Inferior parietal cortex (tissue), 1 donor: ENCODE data around the gene NHERF2.
"Not testable (repeated sequence)": the region's sequence is repeated elsewhere in the genome, so short reads cannot be mapped to it uniquely, and the experiment has no call there.

Source experiments
- DNase-seq: peaks from one replicate; pipeline ENCODE4 v3.0.0-alpha.2; 2016; ENCODE audit errors: extremely low spot score

Gene NHERF2

DNA sequence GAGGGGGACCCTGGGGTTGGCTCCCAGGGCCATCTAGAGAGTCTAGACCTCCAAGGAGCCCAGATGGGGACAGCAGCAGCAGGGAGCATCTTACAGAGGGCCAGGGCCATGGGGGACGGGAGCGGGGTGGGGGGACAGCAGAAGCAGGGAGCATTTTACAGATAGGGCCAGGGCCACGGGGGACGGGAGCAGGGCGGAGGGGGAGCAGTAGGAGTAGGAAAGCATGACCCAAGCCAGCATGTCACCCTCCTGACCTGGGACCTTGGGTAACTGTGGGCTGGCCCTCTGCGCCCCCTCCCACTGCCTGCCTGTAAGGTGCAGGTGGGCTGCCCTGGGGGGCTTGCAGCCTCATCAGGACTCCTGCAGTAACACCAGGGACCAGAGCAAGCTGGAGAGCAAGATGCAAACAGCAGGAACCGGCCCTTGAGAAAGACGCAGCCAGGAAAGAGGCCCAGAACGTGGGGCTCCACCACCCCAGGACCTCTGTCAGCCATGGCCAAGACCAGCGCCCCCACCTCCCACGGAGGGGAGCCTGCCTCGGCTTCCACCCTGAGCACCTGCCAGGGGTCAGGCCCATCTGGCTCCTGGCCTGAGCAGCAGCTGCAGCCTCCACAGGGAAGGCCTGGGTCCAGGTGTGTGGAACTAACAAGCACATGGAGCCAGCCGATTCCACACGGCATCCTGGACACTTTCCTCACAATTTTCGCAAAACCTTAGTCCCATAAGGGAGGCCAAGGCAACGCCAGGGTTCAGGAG is 19.4 kb upstream of the NHERF2 start:
- DNase-seq: no peak

DNA sequence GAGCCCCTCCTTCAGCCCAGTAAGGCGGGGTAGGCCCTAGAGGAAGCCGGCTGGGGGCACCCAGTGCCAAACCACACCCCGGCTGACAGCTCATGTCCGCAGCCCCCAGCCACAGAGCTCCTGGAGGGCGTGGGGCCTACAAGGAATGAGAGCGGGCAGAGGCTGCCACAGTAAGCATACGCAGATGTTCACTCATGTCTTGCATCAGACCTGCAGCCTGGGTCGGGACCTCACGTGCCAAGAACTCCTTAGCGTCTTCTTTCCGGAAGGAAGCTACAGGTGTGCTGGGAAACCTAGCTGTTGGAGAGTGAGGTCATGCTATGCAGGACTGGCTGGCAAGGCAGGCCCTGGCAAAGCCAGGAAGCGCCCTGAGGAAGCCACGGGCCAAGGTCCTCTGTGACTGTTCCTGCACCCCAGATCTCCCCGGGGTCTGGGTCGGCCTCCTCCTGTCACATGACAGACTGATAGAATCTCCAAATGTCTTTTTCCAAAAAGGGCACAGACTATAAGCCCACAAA is 18.6 kb upstream of the NHERF2 start:
- no peak for DNase-seq

GRCh38 chr16:2008631-2009163 is 18.0 kb upstream of the NHERF2 start:
- no peak for DNase-seq

GRCh38 chr16:2009164-2009711 is 17.5 kb upstream of the NHERF2 start:
- no peak for DNase-seq

- DNase-seq: peak; percentile 88
These were observed 16.8 kb upstream of the NHERF2 start, which contains the start of gene ZNF598 for GRCh38 chr16:2009791-2010510. ZNF598 (minus strand) TSS chr16:2009821.

- DNase-seq: not testable (repeated sequence)
These were observed 15.0 kb upstream of the NHERF2 start for GRCh38 chr16:2011726-2012125.

DNA sequence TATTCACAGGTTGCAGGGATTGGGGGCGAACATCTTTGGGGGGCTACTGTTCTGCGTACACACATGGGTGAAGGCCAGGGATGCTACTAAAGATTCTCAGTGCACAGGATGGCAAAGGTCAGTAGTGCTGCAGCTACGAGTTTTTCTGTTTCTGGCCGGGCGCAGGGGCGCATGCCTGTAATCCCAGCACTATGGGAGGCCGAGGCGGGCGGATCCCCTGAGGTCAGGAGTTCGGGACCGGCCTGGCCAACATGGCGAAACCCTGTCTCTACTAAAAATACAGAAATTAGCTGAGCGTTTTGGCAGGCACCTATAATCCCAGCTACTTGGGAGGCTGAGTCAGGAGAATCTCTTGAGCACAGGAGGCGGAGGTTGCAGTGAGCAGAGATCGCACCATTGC is 13.2 kb upstream of the NHERF2 start:
- DNase-seq: no peak

- DNase-seq: no peak
These were observed 11.4 kb upstream of the NHERF2 start for GRCh38 chr16:2015117-2015946.

GRCh38 chr16:2015947-2016208 is 10.8 kb upstream of the NHERF2 start:
- DNase-seq: no peak

- DNase-seq: no peak
These were observed 10.2 kb upstream of the NHERF2 start for GRCh38 chr16:2016407-2016922.

- no peak for DNase-seq
These were observed 7.2 kb upstream of the NHERF2 start, which contains the start of gene NPW for GRCh38 chr16:2019518-2019920. NPW (plus strand) TSS chr16:2019785.

DNA sequence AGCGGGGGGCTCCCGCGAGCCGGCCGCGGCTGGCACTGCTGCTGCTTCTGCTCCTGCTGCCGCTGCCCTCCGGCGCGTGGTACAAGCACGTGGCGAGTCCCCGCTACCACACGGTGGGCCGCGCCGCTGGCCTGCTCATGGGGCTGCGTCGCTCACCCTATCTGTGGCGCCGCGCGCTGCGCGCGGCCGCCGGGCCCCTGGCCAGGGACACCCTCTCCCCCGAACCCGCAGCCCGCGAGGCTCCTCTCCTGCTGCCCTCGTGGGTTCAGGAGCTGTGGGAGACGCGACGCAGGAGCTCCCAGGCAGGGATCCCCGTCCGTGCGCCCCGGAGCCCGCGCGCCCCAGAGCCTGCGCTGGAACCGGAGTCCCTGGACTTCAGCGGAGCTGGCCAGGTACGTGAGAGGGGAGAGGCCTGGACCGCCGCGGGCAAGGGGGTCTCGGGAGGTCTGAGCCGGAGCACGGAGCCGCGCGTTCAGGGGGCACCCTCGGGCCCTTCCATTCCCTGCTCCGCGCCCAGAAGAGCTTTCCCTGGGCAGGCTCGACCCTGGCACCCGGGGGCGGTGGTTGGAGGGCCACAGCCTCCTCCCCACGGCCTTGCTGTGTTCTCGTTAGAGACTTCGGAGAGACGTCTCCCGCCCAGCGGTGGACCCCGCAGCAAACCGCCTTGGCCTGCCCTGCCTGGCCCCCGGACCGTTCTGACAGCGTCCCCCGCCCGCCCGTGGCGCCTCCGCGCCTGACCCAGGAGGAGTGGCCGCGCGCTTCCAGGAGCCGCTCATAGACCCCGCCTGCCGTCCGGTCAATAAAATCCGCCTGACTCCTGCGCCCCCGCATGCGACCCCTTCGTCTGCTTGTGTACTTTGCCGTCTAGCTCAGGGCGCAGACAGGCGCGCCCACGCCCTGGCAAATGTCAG is 6.5 kb upstream of the NHERF2 start:
- no peak for DNase-seq

DNA sequence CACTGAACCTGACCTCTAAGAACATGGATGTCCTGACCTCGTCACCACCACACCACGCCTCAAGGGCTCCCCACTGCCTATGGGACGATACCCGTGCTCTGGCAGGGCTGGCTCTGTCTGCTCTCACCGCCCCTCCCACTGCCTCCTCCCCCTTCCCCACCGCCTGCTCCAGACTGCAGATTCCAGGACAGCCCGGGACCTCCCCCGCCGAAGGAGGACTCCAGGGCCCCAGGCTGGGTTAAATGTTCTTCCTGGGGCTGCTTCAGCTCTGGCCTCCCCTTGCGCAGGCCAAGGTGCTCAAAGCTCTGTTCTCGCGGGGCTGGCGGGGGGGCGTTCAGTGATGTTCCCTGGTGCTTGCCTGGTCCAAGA is 4.0 kb upstream of the NHERF2 start:
- no peak for DNase-seq

DNA sequence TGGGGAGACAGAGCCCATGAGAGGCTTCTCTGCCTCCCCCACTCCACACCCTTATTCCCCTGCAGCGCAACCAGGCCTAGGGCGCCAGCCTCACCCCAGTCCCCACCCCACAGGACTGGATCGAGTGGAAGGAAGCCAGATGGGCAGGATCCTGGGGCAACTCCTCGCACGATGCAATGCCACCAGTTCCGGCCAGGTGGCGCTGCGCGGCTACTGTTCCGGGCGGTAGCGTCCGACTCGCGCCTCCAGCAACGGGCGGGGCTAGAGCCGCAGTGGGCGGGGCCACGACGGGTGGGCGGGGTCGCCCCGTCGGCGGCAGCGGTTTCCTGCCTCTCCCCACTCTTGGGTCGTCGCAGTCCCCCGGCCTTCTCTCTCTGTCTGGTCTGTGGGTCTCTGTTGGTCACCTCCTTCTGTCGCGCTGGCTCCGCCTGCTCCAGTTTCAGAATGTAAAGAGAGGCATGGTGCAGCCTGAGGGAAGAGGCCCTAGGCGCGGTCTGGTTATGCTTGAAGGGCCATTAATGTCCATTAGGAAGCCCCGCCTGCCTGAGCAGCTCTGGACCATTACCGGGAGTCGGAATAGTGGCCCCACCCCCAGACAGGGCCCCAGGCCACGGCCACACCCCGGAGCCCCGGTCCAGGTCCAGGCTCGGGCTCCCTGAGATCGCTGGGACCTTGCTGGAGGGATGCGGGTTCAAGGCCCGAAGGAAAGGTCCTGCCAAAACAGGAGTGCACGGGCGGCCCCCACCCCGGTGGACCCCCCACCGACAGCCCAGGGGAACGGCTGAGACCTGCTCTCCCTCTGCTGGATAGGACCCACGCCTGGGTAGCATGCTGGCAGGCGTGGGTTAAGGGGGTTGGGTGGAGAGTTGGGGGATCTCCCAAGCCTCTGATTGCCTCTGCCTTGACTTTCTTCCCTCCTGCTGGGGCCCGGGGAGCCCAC is 3.3 kb upstream of the NHERF2 start:
- peak; percentile 92 for DNase-seq

DNA sequence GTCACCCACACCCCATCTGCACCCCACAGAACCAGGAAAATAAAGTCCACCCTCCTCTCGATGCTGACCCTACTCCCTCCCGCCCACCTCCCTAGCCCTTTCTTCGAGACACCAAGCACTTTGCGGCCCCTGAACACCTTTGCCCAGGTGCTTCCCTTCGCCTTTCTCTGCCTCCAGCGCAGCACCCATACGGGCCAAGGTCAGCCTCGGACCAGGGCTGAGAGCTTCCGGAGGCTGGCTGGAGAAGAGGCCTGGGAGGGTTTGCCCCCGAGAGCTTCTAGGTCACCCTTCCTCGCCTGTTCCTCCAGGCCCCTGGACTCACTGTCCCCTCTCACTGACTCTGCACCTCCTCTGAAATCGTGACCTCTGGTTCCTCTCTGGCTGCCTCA is 2.7 kb upstream of the NHERF2 start:
- DNase-seq: no peak

DNA sequence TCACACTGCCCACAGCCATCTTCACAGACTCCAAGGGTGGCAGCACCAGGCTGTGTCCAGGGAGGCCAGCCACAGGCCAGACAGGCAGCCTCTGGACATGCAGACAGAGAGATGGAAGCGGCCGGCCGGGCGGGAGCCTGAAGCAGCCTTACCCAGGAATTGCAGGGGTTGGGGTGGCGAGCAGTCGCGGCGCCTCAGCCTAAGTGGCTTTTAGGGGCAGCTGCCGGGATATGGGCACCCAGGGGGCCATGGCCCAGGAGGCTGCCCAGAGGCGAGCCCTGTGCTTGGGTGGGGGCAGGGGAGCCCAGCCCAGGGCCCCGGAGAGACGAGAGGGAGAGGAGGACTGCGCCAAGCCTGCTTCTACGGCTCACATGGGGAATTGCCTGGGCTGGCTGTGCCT is 1.5 kb upstream of the NHERF2 start:
- DNase-seq: no peak

DNA sequence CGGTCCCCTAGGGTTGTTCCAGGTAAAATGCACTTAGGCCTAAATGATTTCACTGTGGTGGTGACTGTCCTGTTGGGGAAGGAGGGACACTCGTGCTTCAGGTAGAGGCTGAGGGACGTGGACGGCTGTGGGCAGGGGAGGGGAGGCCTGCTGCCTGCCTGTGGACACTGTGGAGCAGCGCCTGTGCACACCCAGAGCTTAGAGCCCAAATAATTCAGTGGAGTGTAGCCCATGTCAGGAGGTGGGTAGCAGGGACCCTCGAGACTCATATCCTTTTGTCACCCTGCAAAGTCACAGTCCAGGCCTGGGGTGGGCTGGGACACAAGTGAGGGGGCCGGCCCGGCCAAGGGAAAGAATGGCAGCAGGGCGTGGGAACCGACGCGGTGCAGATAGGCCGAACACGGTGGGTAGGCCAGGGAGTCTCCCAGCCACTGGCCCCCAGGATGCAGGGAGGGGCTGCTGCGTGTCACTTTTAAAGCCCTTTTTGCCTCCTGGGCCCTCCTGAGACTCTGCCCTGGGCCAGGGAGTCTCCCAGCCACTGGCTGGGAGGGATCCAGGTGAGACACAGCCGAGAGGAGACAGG is 733 bp upstream of the NHERF2 start:
- DNase-seq: no peak

- DNase-seq: no peak
These were observed 615 bp downstream of the NHERF2 start for GRCh38 chr16:2027024-2028010.
